Measurements from ENCODE around the gene TMEM87B.
"Not testable (repeated sequence)": the region's sequence is repeated elsewhere in the genome, so short reads cannot be mapped to it uniquely, and the experiment has no call there.

TMEM87B gene

GRCh38 chr2:112093216-112093615 is 38.1 kb downstream of the TMEM87B start:
- peak; percentile 29 for DNase-seq (ENCODE audit: low read depth)
- no peak overlapping the region for H3K4me3 ChIP-seq (replicated peaks; ENCODE audit: low read depth, low read length)
- TF ChIP-seq CTCF (IDR thresholded peaks at IDR 0.05; ENCODE audit: low read length, missing control alignments), result no peak

GRCh38 chr2:112095681-112096080 is 40.6 kb downstream of the TMEM87B start:
- H3K4me3 ChIP-seq (replicated peaks; ENCODE audit: low read depth, low read length), result no peak overlapping the region
- no peak for DNase-seq (ENCODE audit: low read depth)
- TF ChIP-seq CTCF (IDR thresholded peaks at IDR 0.05; ENCODE audit: low read length, missing control alignments), result no peak

GRCh38 chr2:112096098-112096497 is 41.0 kb downstream of the TMEM87B start:
- DNase-seq (ENCODE audit: low read depth), result no peak
- no peak for TF ChIP-seq CTCF (IDR thresholded peaks at IDR 0.05; ENCODE audit: low read length, missing control alignments)
- no peak overlapping the region for H3K4me3 ChIP-seq (replicated peaks; ENCODE audit: low read depth, low read length)

GRCh38 chr2:112108178-112108832 is 53.2 kb downstream of the TMEM87B start:
- TF ChIP-seq CTCF (IDR thresholded peaks at IDR 0.05; ENCODE audit: low read length, missing control alignments), result no peak
- DNase-seq (ENCODE audit: low read depth), result peak; percentile 22

GRCh38 chr2:112109278-112109677 is 54.2 kb downstream of the TMEM87B start:
- H3K4me3 ChIP-seq (replicated peaks; ENCODE audit: low read depth, low read length), result no peak overlapping the region
- no peak for DNase-seq (ENCODE audit: low read depth)
- TF ChIP-seq CTCF (IDR thresholded peaks at IDR 0.05; ENCODE audit: low read length, missing control alignments), result no peak

More at GRCh38 chr2:112108178-112108832, 53.2 kb downstream of the TMEM87B start:
- H3K4me3 ChIP-seq (replicated peaks; ENCODE audit: low read depth, low read length), result no peak overlapping the region

GRCh38 chr2:112110966-112111365 is 55.9 kb downstream of the TMEM87B start:
- no peak for DNase-seq (ENCODE audit: low read depth)
- TF ChIP-seq CTCF (IDR thresholded peaks at IDR 0.05; ENCODE audit: low read length, missing control alignments), result no peak

GRCh38 chr2:112113354-112113753 is 58.3 kb downstream of the TMEM87B start:
- not testable (repeated sequence) for DNase-seq (ENCODE audit: low read depth); H3K4me3 ChIP-seq (replicated peaks; ENCODE audit: low read depth, low read length)

More at GRCh38 chr2:112110966-112111365, 55.9 kb downstream of the TMEM87B start:
- H3K4me3 ChIP-seq (replicated peaks; ENCODE audit: low read depth, low read length), result no peak overlapping the region
